Omental fat pad (tissue), 4 donors: ENCODE results near the gene ISOC2. TPM values are rescaled to one million over a fixed set of nuclear protein-coding genes. Genes with fewer than 3 reads are reported as not detected.

Experiments
- ATAC-seq: fragments of 150-250 bp; one replicate; pipeline ENCODE4 v1.9.1; 2016; ENCODE audit warnings: mild to moderate bottlenecking, moderate library complexity; ENCODE audit not compliant: low FRiP score
- DNase-seq: peaks from one replicate; pipeline ENCODE4 v3.0.0-alpha.2; 2019; ENCODE audit warnings: low spot score
- CTCF ChIP-seq, 3 donors: fragments of 450-650 bp; IDR thresholded peaks; one replicate each; pipeline ENCODE4 v1.5.1; 2016 to 2017; ENCODE audit warnings: antibody characterized with exemption in 3 of 3, mild to moderate bottlenecking in 3 of 3, moderate library complexity in 2 of 3
- total RNA-seq, 4 donors: library from RNA; depleted of rRNA; stranded (reverse); fragments of >200 nt; gene quantifications; one replicate each; pipeline ENCODE4 v1.1.0, GENCODE V29; 2016

Gene ISOC2, protein sequence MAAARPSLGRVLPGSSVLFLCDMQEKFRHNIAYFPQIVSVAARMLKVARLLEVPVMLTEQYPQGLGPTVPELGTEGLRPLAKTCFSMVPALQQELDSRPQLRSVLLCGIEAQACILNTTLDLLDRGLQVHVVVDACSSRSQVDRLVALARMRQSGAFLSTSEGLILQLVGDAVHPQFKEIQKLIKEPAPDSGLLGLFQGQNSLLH
- total RNA-seq, result 10 to 100 TPM; 52.5 to 96.8 (median 62.5) TPM

DNA sequence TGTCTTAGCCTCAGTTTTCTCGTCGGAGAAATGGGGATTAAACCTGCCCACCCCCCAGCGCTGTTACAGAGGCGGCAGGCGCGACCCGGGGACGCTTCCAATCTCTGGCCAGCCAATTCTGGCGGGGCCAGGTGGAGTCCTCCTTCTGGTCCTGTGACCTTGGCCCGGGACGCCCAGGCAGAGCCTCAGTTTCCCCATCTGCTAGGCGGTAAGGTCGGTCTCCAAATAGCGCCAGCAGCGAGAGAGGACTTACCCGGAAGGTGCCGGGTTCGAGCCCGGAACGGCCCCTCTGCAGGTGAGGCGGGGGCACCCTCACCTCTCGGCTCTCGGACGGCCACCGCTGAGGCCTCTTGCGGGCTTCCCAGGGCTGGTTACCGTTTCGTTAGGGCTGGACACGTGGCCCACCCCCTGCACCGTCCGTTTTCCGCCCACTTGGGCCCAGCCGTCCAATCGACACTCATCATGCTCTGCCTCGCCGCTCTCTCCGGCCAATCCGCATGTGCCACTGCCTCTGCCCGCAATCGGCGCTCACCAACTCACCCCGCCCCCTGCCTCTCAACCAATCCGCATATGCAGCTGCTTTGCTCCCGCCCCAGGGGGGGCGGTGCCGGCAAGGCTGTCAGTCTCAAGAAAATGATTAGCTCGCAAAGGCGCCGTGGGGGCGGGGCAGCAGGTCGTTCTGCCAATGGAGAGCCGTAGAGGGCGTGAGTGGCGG is at the start of gene ISOC2:
Gene ISOC2, minus strand, starts transcription at position 384 of the 715 bp plus-strand sequence. CDS start 5,156 bp downstream, outside the sequence.
- DNase-seq, result peak; percentile 99
- peak; percentile 96 for ATAC-seq
- no peak for TF ChIP-seq CTCF (IDR thresholded peaks at IDR 0.05)

DNA sequence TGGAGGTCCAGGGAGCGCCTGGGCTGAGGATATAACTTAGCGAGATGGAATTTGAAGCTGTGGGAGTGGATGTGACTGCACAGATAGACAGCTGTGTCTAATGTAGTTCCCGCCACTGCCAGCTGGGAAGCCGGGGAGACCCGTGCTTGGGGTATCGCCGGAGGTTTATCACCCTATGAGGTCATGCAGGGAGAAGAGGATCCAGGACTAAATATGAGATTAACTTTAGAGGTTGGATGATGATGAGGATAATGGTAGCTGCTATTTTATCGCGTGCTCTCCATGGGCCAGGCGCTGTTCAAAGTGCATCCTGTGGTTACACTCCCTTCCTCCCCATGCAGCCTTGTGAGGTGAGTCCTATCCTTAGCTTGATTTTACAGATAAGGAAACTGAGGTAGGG is 46.7 kb upstream of the ISOC2 start:
- DNase-seq (no peak), ATAC-seq (no peak)
- no peak for TF ChIP-seq CTCF (IDR thresholded peaks at IDR 0.05)

GRCh38 chr19:55504981-55505380 is 43.5 kb upstream of the ISOC2 start:
- TF ChIP-seq CTCF (IDR thresholded peaks at IDR 0.05), result no peak
- DNase-seq, result no peak
- ATAC-seq, result no peak

GRCh38 chr19:55504252-55504603 is 42.8 kb upstream of the ISOC2 start:
- no peak for TF ChIP-seq CTCF (IDR thresholded peaks at IDR 0.05)
- DNase-seq, result no peak
- no peak for ATAC-seq

DNA sequence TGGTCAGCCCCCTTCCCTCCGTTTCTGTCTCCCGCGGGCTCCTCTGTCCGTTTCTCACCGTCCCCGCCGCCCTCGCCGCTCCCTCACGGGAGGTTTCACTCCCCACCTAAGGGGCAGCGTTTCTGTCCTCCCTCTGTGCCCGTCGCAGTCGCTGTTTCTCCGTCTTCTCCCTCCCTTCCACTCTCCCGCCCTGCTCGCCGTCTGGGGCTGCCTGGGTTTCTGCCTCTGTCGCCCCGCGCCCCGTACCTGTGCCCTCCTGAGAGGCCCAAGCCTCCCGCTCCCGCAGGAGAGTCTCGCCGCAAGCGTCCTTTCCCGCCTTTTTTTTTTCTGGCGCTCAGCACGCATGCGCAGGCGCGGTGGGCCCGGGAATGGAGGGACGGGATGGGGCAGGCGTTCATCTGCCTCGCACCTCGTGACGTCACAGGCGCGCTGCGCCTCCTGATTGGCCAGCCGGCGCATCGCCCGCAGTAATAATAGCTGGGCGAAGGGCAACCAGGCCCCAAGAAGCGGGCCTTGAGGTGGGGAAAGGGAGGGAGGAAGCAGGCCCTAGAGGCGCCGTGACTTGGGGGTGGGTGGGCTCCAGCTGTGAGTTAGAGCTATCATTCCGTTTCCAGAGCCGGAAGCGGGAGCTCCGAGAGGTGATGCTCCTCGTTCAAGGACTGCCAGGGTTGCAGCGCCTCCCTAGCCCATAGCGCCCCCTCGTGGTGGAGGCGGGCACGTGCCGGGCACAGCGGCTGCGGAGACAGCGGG is 42.2 kb upstream of the ISOC2 start:
- TF ChIP-seq CTCF (IDR thresholded peaks at IDR 0.05), result peak in 2 of 3 donors; percentile 48 to 99

GRCh38 chr19:55503157-55503501 is 41.7 kb upstream of the ISOC2 start:
- no peak for DNase-seq
- no peak for ATAC-seq
- no peak for TF ChIP-seq CTCF (IDR thresholded peaks at IDR 0.05)

More for the DNA sequence above, 42.2 kb upstream of the ISOC2 start:
- ATAC-seq (peak; percentile 95), DNase-seq (peak; percentile 86)
